ENCODE results near the gene IL15RA.
A peak's percentile ranks its signal among the peaks of the same experiment; 100 is the strongest.

- TF ChIP-seq CTCF (IDR thresholded peaks at IDR 0.05 in 4 of 5, conservative IDR thresholded peaks at IDR 0.05 in 1 of 5) (no peak), POLR2A (IDR thresholded peaks at IDR 0.05) (peak in 1 of 2 donors; percentile 42)
Observed at GRCh38 chr10:5944389-5945189, 32.8 kb downstream of the IL15RA start.
